ENCODE measurements around the gene TPM2. TPM values are rescaled to one million over a fixed set of nuclear protein-coding genes. Genes with fewer than 3 reads are reported as not detected.
A peak's percentile ranks its signal among the peaks of the same experiment; 100 is the strongest.

TPM2 gene
- total and polyA plus RNA-seq, 9 of the 15 experiments (the other 6 are each of a cell fraction or from before 2014, with no cell fraction given): 0.28 to 16.1 (median 4.5) TPM

- TF ChIP-seq ZBTB49 (CRISPR knock-in tag; IDR thresholded peaks at IDR 0.05; ENCODE audit: borderline replicate concordance) (no peak), CHD4 (IDR thresholded peaks at IDR 0.05; ENCODE audit: insufficient read depth, insufficient replicate concordance, low read depth, low read length, poor library complexity, severe bottlenecking) (no peak), ZNF212 (CRISPR knock-in tag; IDR thresholded peaks at IDR 0.05) (no peak), ZNF79 (CRISPR knock-in tag; IDR thresholded peaks at IDR 0.05; ENCODE audit: low read depth) (no peak), PTBP1 (IDR thresholded peaks at IDR 0.05; ENCODE audit: low read depth, low read length) (no peak), ZNF655 (CRISPR knock-in tag; IDR thresholded peaks at IDR 0.05) (no peak), GABPB2 (CRISPR knock-in tag; conservative IDR thresholded peaks at IDR 0.05) (no peak), ZNF75A (CRISPR knock-in tag; IDR thresholded peaks at IDR 0.05) (no peak), ZNF699 (CRISPR knock-in tag; IDR thresholded peaks at IDR 0.05; ENCODE audit: insufficient replicate concordance) (no peak), POLR2AphosphoS5 (IDR thresholded peaks at IDR 0.05; ENCODE audit: control insufficient read depth, insufficient read depth, low read depth, low read length) (peak; percentile 81), SMAD1 (IDR thresholded peaks at IDR 0.05; ENCODE audit: low read depth, low read length, partially characterized antibody) (no peak), TAF9B (IDR thresholded peaks at IDR 0.05; ENCODE audit: partially characterized antibody) (peak; percentile 77), FOXJ2 (tag; IDR thresholded peaks at IDR 0.05) (no peak), SMAD3 (CRISPR knock-in tag; conservative IDR thresholded peaks at IDR 0.05) (no peak), EP400 (IDR thresholded peaks at IDR 0.05) (peak; percentile 62; the same call in 1 of the 2 replicates), ZNF232 (CRISPR knock-in tag; IDR thresholded peaks at IDR 0.05) (no peak), E4F1 (CRISPR knock-in tag; IDR thresholded peaks at IDR 0.05; ENCODE audit: borderline replicate concordance) (no peak), CREB3L1 (IDR thresholded peaks at IDR 0.05; ENCODE audit: borderline replicate concordance, low read depth) (no peak), ZKSCAN3 (CRISPR knock-in tag; IDR thresholded peaks at IDR 0.05) (no peak), SMAD4 (CRISPR knock-in tag; conservative IDR thresholded peaks at IDR 0.05) (peak; percentile 37; the same call in 1 of the 2 replicates)
Measured at GRCh38 chr9:35728041-35728971, 38.6 kb upstream of the TPM2 start (continued).
